ENCODE results near the gene NUTF2. TPM values are rescaled to one million over a fixed set of nuclear protein-coding genes. Genes with fewer than 3 reads are reported as not detected.

NUTF2 gene
- total and polyA plus RNA-seq, 10 of the 15 experiments (the other 5 are each of a cell fraction or from before 2014, with no cell fraction given) = 116 to 342 (median 202) TPM

Small RNA genes lying within 50 kb of the gene (small RNA-seq; reads per million reads assigned to genes)
- gene AC040162.2 (not detected), gene NRN1L (not detected)

Other genes with a start within 250 kb of the NUTF2 start
Only the 7 nearest of the 23 such genes appear.
- 4.8 and 6.8 TPM in 2 replicates for gene RANBP10, start 40.4 kb upstream of the NUTF2 start, total RNA-seq (2014; rRNA removed)
- 5.4 and 5.5 TPM in 2 replicates for gene RANBP10, start 40.4 kb upstream of the NUTF2 start, total RNA-seq (2014; rRNA removed; fragmentation: Illumina TruSeq; extraction: Trizol)
- gene RANBP10, start 40.4 kb upstream of the NUTF2 start, total RNA-seq (2021) = 20.4 and 20.6 TPM in 2 replicates
- gene RANBP10, start 40.4 kb upstream of the NUTF2 start, polyA plus RNA-seq (2011; rRNA removed) = 7.4 and 14.5 TPM in 2 replicates
- 11.8 and 15.6 TPM in 2 replicates for gene RANBP10, start 40.4 kb upstream of the NUTF2 start, polyA plus RNA-seq (2014; fragmentation: Illumina TruSeq; extraction: Trizol)
- gene RANBP10, start 40.4 kb upstream of the NUTF2 start, polyA plus RNA-seq (2014; fragmentation: Nextera tagmentation; extraction: Ambion mirVana) = 1 to 10 TPM; 1.2 to 2.0 TPM
- 16.5 and 18.5 TPM in 2 replicates for gene RANBP10, start 40.4 kb upstream of the NUTF2 start, polyA plus RNA-seq (2014; rRNA removed)
- 10 to 100 TPM in 1 of 2 experiments, 1 to 10 TPM in 1; 9.9 to 11.7 TPM for gene RANBP10, start 40.4 kb upstream of the NUTF2 start, polyA plus RNA-seq (2016; fragmentation: Nextera tagmentation; extraction: Ambion mirVana)
- gene TSNAXIP1, start 40.0 kb upstream of the NUTF2 start, total RNA-seq (2014; rRNA removed) = 0.22 and 0.23 TPM in 2 replicates
- 0.23 and 0.45 TPM in 2 replicates for gene TSNAXIP1, start 40.0 kb upstream of the NUTF2 start, total RNA-seq (2014; rRNA removed; fragmentation: Illumina TruSeq; extraction: Trizol)
- 0.13 and 0.62 TPM in 2 replicates for gene TSNAXIP1, start 40.0 kb upstream of the NUTF2 start, total RNA-seq (2021)
- gene TSNAXIP1, start 40.0 kb upstream of the NUTF2 start, polyA plus RNA-seq (2011; rRNA removed) = 0.19 and 0.20 TPM in 2 replicates
- gene TSNAXIP1, start 40.0 kb upstream of the NUTF2 start, polyA plus RNA-seq (2014; fragmentation: Illumina TruSeq; extraction: Trizol) = 0.16 TPM in 1 of 2 replicates, not detected in the other
- gene TSNAXIP1, start 40.0 kb upstream of the NUTF2 start, polyA plus RNA-seq (2014; fragmentation: Nextera tagmentation; extraction: Ambion mirVana) = under 1 TPM in 1 of 2 experiments, not detected in 1; 0.09 TPM
- 0.37 and 1.2 TPM in 2 replicates for gene TSNAXIP1, start 40.0 kb upstream of the NUTF2 start, polyA plus RNA-seq (2014; rRNA removed)
- under 1 TPM; 0.48 to 0.63 TPM for gene TSNAXIP1, start 40.0 kb upstream of the NUTF2 start, polyA plus RNA-seq (2016; fragmentation: Nextera tagmentation; extraction: Ambion mirVana)
- 31.9 and 35.8 TPM in 2 replicates for gene THAP11, start 4.6 kb upstream of the NUTF2 start, total RNA-seq (2014; rRNA removed)
- gene THAP11, start 4.6 kb upstream of the NUTF2 start, total RNA-seq (2014; rRNA removed; fragmentation: Illumina TruSeq; extraction: Trizol) = 12.7 and 13.6 TPM in 2 replicates
- 27.3 and 30.0 TPM in 2 replicates for gene THAP11, start 4.6 kb upstream of the NUTF2 start, total RNA-seq (2021)
- gene THAP11, start 4.6 kb upstream of the NUTF2 start, polyA plus RNA-seq (2011; rRNA removed) = 21.9 and 30.6 TPM in 2 replicates
- 6.5 and 10.9 TPM in 2 replicates for gene THAP11, start 4.6 kb upstream of the NUTF2 start, polyA plus RNA-seq (2014; fragmentation: Illumina TruSeq; extraction: Trizol)
- 1 to 10 TPM; 2.5 to 7.7 TPM for gene THAP11, start 4.6 kb upstream of the NUTF2 start, polyA plus RNA-seq (2014; fragmentation: Nextera tagmentation; extraction: Ambion mirVana)
- 27.5 TPM in 2 replicates for gene THAP11, start 4.6 kb upstream of the NUTF2 start, polyA plus RNA-seq (2014; rRNA removed)
- gene THAP11, start 4.6 kb upstream of the NUTF2 start, polyA plus RNA-seq (2016; fragmentation: Nextera tagmentation; extraction: Ambion mirVana) = 10 to 100 TPM; 15.3 to 36.7 TPM
- gene CENPT, start 760 bp downstream of the NUTF2 start, total RNA-seq (2014; rRNA removed) = 26.7 and 29.0 TPM in 2 replicates
- gene CENPT, start 760 bp downstream of the NUTF2 start, total RNA-seq (2014; rRNA removed; fragmentation: Illumina TruSeq; extraction: Trizol) = 14.9 and 15.1 TPM in 2 replicates
- 31.4 and 36.6 TPM in 2 replicates for gene CENPT, start 760 bp downstream of the NUTF2 start, total RNA-seq (2021)
- 16.2 and 22.4 TPM in 2 replicates for gene CENPT, start 760 bp downstream of the NUTF2 start, polyA plus RNA-seq (2011; rRNA removed)
- 9.4 and 20.1 TPM in 2 replicates for gene CENPT, start 760 bp downstream of the NUTF2 start, polyA plus RNA-seq (2014; fragmentation: Illumina TruSeq; extraction: Trizol)
- 1 to 10 TPM; 1.1 to 5.7 TPM for gene CENPT, start 760 bp downstream of the NUTF2 start, polyA plus RNA-seq (2014; fragmentation: Nextera tagmentation; extraction: Ambion mirVana)
- gene CENPT, start 760 bp downstream of the NUTF2 start, polyA plus RNA-seq (2014; rRNA removed) = 44.4 and 51.2 TPM in 2 replicates
- gene CENPT, start 760 bp downstream of the NUTF2 start, polyA plus RNA-seq (2016; fragmentation: Nextera tagmentation; extraction: Ambion mirVana) = 10 to 100 TPM; 41.7 to 45.7 TPM
- gene EDC4, start 26.1 kb downstream of the NUTF2 start, total RNA-seq (2014; rRNA removed) = 50.3 and 53.7 TPM in 2 replicates
- 38.1 and 42.1 TPM in 2 replicates for gene EDC4, start 26.1 kb downstream of the NUTF2 start, total RNA-seq (2014; rRNA removed; fragmentation: Illumina TruSeq; extraction: Trizol)
- gene EDC4, start 26.1 kb downstream of the NUTF2 start, total RNA-seq (2021) = 71.7 and 78.5 TPM in 2 replicates
- 18.7 and 37.8 TPM in 2 replicates for gene EDC4, start 26.1 kb downstream of the NUTF2 start, polyA plus RNA-seq (2011; rRNA removed)
- gene EDC4, start 26.1 kb downstream of the NUTF2 start, polyA plus RNA-seq (2014; fragmentation: Illumina TruSeq; extraction: Trizol) = 24.1 and 53.0 TPM in 2 replicates
- 1 to 10 TPM; 1.2 to 2.2 TPM for gene EDC4, start 26.1 kb downstream of the NUTF2 start, polyA plus RNA-seq (2014; fragmentation: Nextera tagmentation; extraction: Ambion mirVana)
- gene EDC4, start 26.1 kb downstream of the NUTF2 start, polyA plus RNA-seq (2014; rRNA removed) = 56.1 and 63.2 TPM in 2 replicates
- 10 to 100 TPM; 82.2 to 86.0 TPM for gene EDC4, start 26.1 kb downstream of the NUTF2 start, polyA plus RNA-seq (2016; fragmentation: Nextera tagmentation; extraction: Ambion mirVana)
- gene NRN1L, start 38.0 kb downstream of the NUTF2 start, total RNA-seq (2014; rRNA removed) = 0.40 TPM in 1 of 2 replicates, not detected in the other
- not detected in 2 replicates for gene NRN1L, start 38.0 kb downstream of the NUTF2 start, total RNA-seq (2014; rRNA removed; fragmentation: Illumina TruSeq; extraction: Trizol)
- gene NRN1L, start 38.0 kb downstream of the NUTF2 start, total RNA-seq (2021) = 0.92 TPM in 1 of 2 replicates, not detected in the other
- 0.20 TPM in 1 of 2 replicates, not detected in the other for gene NRN1L, start 38.0 kb downstream of the NUTF2 start, polyA plus RNA-seq (2011; rRNA removed)
- 0.28 TPM in 1 of 2 replicates, not detected in the other for gene NRN1L, start 38.0 kb downstream of the NUTF2 start, polyA plus RNA-seq (2014; fragmentation: Illumina TruSeq; extraction: Trizol)
- under 1 TPM in 1 of 2 experiments, not detected in 1; 0.11 TPM for gene NRN1L, start 38.0 kb downstream of the NUTF2 start, polyA plus RNA-seq (2014; fragmentation: Nextera tagmentation; extraction: Ambion mirVana)
- 0.60 and 0.99 TPM in 2 replicates for gene NRN1L, start 38.0 kb downstream of the NUTF2 start, polyA plus RNA-seq (2014; rRNA removed)
- gene NRN1L, start 38.0 kb downstream of the NUTF2 start, polyA plus RNA-seq (2016; fragmentation: Nextera tagmentation; extraction: Ambion mirVana) = under 1 TPM in 1 of 2 experiments, not detected in 1; 0.21 TPM
- gene PSKH1, start 46.3 kb downstream of the NUTF2 start, total RNA-seq (2014; rRNA removed) = 5.0 and 7.3 TPM in 2 replicates
- 6.7 and 7.2 TPM in 2 replicates for gene PSKH1, start 46.3 kb downstream of the NUTF2 start, total RNA-seq (2014; rRNA removed; fragmentation: Illumina TruSeq; extraction: Trizol)
- gene PSKH1, start 46.3 kb downstream of the NUTF2 start, total RNA-seq (2021) = 17.2 and 18.9 TPM in 2 replicates
- gene PSKH1, start 46.3 kb downstream of the NUTF2 start, polyA plus RNA-seq (2011; rRNA removed) = 3.1 and 7.5 TPM in 2 replicates
- 2.3 and 8.1 TPM in 2 replicates for gene PSKH1, start 46.3 kb downstream of the NUTF2 start, polyA plus RNA-seq (2014; fragmentation: Illumina TruSeq; extraction: Trizol)
- 1 to 10 TPM in 1 of 2 experiments, under 1 TPM in 1; 0.63 to 1.2 TPM for gene PSKH1, start 46.3 kb downstream of the NUTF2 start, polyA plus RNA-seq (2014; fragmentation: Nextera tagmentation; extraction: Ambion mirVana)
- gene PSKH1, start 46.3 kb downstream of the NUTF2 start, polyA plus RNA-seq (2014; rRNA removed) = 12.8 and 14.1 TPM in 2 replicates
- 10 to 100 TPM; 13.9 to 20.4 TPM for gene PSKH1, start 46.3 kb downstream of the NUTF2 start, polyA plus RNA-seq (2016; fragmentation: Nextera tagmentation; extraction: Ambion mirVana)

All from GM12878 (cell line).